Esophagus (tissue), 2 donors: ENCODE measurements around the gene OGFOD2. TPM values are rescaled to one million over a fixed set of nuclear protein-coding genes. Genes with fewer than 3 reads are reported as not detected.

Experiments
- H3K27ac ChIP-seq, 2 donors: one replicate each; pipeline ENCODE4 v1.5.1; 2013; ENCODE audit warnings: low read depth in 2 of 2, mild to moderate bottlenecking in 2 of 2, inconsistent platforms in 1 of 2, low read length in 1 of 2, moderate library complexity in 1 of 2
- H3K27me3 ChIP-seq, 2 donors: one replicate each; pipeline ENCODE4 v1.6.1; 2013; ENCODE audit warnings: low read length in 2 of 2, control low read depth in 1 of 2, mild to moderate bottlenecking in 1 of 2; ENCODE audit not compliant: insufficient read depth in 2 of 2, control insufficient read depth in 1 of 2
- H3K36me3 ChIP-seq, 2 donors: one replicate each; pipeline ENCODE4 v1.6.1; 2013; ENCODE audit warnings: low read length in 1 of 2; ENCODE audit not compliant: control insufficient read depth in 2 of 2, insufficient read depth in 2 of 2
- H3K4me1 ChIP-seq, 2 donors: one replicate each; pipeline ENCODE4 v1.6.1; 2013; ENCODE audit warnings: low read length in 1 of 2; ENCODE audit not compliant: control insufficient read depth in 2 of 2, insufficient read depth in 2 of 2
- H3K4me3 ChIP-seq, 2 donors: one replicate each; pipeline ENCODE4 v1.5.1; 2013; ENCODE audit warnings: low read length in 2 of 2, mild to moderate bottlenecking in 2 of 2, low read depth in 1 of 2, moderate library complexity in 1 of 2
- H3K9me3 ChIP-seq, 2 donors: one replicate each; pipeline ENCODE4 v1.6.1; 2013; ENCODE audit warnings: mild to moderate bottlenecking in 2 of 2, low read depth in 1 of 2, low read length in 1 of 2, moderate library complexity in 1 of 2; ENCODE audit not compliant: control insufficient read depth in 2 of 2, insufficient read depth in 1 of 2
- WGBS, 2 donors: extraction: QIAGEN DNeasy Blood & Tissue Kit; methylation state at CpG; one replicate each; pipeline ENCODE4 v1.1.7; 2013; 5-methylcytosine and 5-hydroxymethylcytosine counted together
- polyA plus RNA-seq, 2 donors: library from polyadenylated mRNA; stranded (reverse); fragments of 200-250 nt; gene quantifications; one replicate each; pipeline ENCODE4 v1.2.3, GENCODE V29; 2013
- donor health status: healthy with polysubstance abuse.
- donor health status: Bipolar disorder and iron deficiency.

Gene OGFOD2
- polyA plus RNA-seq, 2 donors: 10.8 to 11.5 TPM

DNA sequence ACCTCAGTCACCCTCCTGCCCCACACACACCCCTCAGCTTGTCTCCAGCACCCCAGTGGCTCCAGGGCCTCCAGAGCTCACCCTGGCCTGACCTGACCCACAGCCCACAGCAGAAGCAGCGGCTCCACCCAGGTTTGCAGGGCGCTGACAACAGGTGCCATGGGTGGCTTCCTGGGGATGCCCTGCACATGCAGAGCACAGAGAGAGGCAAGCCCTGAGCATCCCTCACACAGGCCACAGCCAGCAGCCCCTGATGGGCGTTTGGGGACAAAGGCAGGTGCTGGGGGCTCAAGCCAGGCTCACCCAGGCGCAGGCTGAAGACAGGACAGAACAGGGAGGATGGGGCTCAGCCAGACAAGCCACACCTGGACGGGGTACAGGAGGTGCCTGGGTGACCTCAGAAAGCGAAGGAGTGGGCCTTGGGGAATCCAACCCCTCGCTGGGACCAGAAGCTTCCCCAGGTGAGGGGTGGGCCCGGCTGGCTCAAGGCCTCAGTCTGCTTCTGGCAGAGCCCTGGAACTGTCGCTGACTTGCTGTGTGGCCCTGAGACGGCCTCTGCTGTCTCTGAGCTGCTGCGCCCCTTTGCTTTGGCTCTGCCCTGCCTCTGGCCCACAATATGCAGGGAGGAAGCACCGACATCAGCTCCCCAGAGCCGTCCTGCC, 16.0 kb downstream of the OGFOD2 start:
- H3K4me3 ChIP-seq: no peak overlapping the region
- no peaks in the 10 kb centered on the region for H3K9me3 ChIP-seq
- H3K36me3 ChIP-seq: peaks cover 0 to 39% of the 10 kb centered on the region in 2 donors
- peaks cover 3 to 6% of the 10 kb centered on the region in 2 donors for H3K4me1 ChIP-seq
- no peaks in the 10 kb centered on the region for H3K27me3 ChIP-seq
- H3K27ac ChIP-seq: no peak overlapping the region
- 90 to 92% methylated on average over 13 of the region's 13 CpGs for WGBS, 2 donors

DNA sequence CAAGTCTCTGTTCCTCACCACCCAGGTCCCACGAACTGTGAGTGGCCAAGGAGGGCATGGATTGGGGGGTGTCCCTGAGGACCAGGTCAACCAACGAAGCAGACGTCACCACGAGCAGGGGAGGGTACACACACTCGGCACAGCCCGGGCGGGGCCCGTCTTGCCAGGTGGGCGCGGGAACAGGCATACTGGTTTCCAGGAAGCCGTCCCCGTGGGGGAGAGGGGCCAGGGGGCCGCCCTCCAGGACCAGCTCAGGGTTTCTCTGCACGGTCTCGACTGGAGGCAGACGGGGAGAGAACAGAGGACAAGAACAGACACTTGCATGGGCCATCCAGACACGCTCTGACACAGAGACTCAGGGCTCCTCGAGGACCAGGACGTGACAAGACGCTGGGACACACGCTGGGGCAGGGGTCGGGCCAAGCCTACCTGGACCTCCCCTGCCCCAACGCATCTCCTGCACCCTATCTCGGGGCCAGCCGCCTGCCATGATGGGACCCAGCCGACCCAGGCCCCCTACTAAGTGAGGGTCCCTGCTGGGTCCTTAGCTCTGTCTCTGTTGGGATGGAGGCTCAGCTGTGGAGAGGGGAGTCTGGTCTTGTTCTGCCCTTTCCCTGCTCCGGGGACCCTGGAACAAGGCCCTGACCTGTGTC, 16.7 kb downstream of the OGFOD2 start:
- 79 to 82% methylated on average over 27 of the region's 27 CpGs for whole genome bisulfite sequencing, 2 donors
- H3K27me3 ChIP-seq: no peaks in the 10 kb centered on the region
- peaks cover 0 to 37% of the 10 kb centered on the region in 2 donors for H3K36me3 ChIP-seq
- no peaks in the 10 kb centered on the region for H3K9me3 ChIP-seq
- peaks cover 3 to 4% of the 10 kb centered on the region in 2 donors for H3K4me1 ChIP-seq
- no peak overlapping the region for H3K27ac ChIP-seq
- no peak overlapping the region for H3K4me3 ChIP-seq

DNA sequence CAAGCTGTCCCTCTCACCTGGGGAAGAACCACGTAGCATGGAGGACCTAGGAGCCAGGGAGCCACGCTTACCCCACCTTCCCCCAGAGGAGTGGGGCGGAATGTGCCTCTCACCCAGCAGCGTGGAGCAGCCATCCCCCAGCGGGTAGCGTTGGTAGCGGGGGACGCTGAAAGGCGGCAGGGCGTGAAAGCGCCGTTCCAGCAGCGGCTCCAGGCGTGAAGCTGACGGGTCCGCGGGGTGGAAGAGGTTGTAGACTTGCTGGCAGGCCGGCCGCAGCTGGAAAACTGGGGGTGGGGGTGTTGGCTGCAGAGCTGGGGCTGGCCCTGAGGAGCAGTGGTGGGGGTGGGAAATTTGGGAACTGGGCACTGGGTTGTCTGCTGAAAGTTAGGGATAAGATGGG, 17.3 kb downstream of the OGFOD2 start:
- H3K4me1 ChIP-seq: peaks cover 3 to 4% of the 10 kb centered on the region in 2 donors
- peaks cover 0 to 37% of the 10 kb centered on the region in 2 donors for H3K36me3 ChIP-seq
- no peaks in the 10 kb centered on the region for H3K27me3 ChIP-seq
- 76 to 80% methylated on average over 19 of the region's 19 CpGs for WGBS, 2 donors
- H3K27ac ChIP-seq: no peak overlapping the region
- H3K9me3 ChIP-seq: no peaks in the 10 kb centered on the region
- H3K4me3 ChIP-seq: no peak overlapping the region

DNA sequence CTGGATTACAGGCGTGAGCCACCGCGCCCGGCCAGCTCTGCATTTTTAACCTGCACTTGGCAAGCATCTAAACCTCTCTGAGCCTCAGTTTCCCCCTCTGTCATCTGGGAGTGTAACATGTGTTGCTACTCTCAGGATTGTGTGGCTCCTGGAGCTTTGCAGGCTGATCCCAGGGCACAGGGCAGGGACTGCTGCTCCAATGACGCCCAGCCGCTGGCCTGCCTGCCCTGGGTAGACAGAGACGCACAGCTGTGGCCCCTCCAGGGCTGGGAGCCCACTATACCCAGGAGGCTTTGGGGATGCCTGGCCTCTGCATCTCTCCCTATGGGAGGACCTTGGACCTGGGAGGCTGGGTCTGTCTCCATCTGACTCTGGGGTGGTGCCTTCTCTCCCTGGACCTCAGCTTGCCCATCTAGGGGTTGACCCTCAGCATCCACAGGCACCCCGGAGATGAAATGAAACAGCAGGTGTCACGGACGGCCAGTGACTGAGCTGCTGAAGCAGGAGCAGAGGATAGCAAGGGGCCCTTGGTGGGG, 19.2 kb downstream of the OGFOD2 start:
- 93 to 94% methylated on average over 10 of the region's 10 CpGs for WGBS, 2 donors

DNA sequence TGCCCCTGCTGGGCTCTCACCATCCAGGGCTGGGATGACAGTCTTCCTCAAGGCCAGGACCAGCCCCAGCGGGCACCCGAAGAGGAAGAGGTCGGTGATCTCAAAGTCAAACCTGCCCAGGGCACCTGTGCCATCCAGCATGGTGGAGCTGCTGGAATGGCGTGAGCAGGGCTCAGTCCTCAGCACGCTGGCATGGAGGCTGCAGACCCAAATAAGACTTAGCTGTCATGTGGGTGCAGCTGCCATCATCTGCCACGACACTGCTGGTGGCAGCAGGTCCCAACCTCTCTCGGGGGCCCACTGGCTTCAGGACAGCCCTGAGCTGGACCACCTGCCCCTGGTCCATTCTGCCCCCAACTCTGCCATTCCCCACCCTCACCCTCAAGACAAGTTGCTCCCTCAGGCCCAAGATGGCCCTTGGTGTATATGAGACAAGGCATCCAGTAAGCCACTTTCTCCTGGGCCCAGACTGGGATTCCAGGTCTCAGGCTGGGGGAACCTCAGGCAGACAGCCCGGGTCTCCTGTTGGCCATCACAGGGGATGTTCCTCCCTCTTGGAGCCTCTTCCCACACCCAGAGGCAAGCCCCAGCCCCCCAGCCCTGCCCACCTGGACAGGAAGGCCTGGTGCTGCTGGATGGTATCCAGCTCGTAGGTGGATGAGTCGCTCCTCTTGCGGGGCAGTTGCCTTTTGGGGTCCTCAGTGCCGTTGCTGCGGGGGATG, 19.9 kb downstream of the OGFOD2 start:
- H3K27me3 ChIP-seq: no peaks in the 10 kb centered on the region
- WGBS, 2 donors: 90 to 95% methylated on average over 13 of the region's 13 CpGs
- peaks cover 3 to 4% of the 10 kb centered on the region in 2 donors for H3K4me1 ChIP-seq
- no peaks in the 10 kb centered on the region for H3K9me3 ChIP-seq
- H3K27ac ChIP-seq: no peak overlapping the region
- H3K36me3 ChIP-seq: peaks cover 1 to 26% of the 10 kb centered on the region in 2 donors
- H3K4me3 ChIP-seq: no peak overlapping the region

More for the DNA sequence above, 19.2 kb downstream of the OGFOD2 start:
- Histone ChIP-seq H3K4me3 (no peak overlapping the region), H3K27me3 (no peaks in the 10 kb centered on the region), H3K9me3 (no peaks in the 10 kb centered on the region), H3K4me1 (peaks cover 3 to 4% of the 10 kb centered on the region in 2 donors), H3K36me3 (peaks cover 0 to 26% of the 10 kb centered on the region in 2 donors), H3K27ac (no peak overlapping the region)

DNA sequence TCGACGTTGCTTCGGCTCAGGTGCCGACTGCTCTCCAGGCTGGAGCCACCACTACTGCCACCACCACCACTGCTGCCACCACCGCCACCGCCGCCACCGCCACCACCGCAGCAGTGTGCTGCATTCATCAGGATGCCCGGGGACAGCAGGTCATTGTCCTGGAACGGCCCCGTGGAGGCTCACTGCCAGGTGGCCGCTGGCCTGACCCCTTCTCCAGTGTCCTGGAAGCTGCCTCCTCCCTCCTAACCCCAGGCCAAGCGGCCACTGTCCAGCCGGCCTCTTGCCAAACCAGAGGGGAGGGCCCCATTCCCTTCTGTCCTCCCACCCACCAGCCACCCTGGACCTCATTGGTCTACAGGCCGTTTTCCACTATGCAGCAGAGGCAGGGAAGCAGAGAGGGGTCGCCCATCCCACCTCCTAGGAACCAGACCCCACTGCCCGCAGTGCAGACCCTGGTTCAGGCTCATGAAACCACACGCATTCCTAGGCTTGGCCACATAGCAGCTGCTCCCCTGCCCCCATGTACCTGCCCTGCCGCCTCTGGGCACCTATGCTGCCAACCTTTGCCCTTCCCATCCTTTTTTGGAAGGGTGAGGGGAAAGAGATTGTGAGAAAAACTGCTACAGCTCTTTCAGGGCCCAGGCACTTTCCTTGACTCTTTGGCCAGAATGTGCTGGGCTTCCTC, 20.6 kb downstream of the OGFOD2 start:
- no peaks in the 10 kb centered on the region for H3K9me3 ChIP-seq
- peaks cover 3 to 4% of the 10 kb centered on the region in 2 donors for H3K4me1 ChIP-seq
- WGBS, 2 donors: 86 to 87% methylated on average over 20 of the region's 20 CpGs
- no peak overlapping the region for H3K4me3 ChIP-seq
- H3K36me3 ChIP-seq: peaks cover 5 to 29% of the 10 kb centered on the region in 2 donors
- no peak overlapping the region for H3K27ac ChIP-seq
- H3K27me3 ChIP-seq: no peaks in the 10 kb centered on the region

DNA sequence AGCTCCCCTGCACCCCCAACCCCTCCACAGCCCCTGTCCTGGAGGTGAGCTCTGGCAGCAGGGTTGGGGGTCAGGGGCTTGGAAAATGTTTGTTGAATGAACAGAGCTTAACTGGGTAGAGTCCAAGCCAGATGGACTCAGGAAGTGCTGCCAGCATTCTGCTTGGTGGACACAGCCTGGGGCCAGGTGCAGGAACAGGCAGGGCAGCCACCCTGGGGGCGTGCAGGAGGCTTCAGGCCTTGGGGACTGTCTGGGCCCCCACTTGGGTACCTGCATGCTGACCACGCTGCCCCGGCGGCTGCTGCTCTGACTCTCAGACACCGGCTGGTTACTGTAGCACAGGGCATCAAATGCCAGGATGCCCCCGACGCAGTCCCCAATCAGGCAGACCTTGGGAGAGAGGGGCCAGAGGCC, 21.2 kb downstream of the OGFOD2 start:
- peaks cover 5 to 31% of the 10 kb centered on the region in 2 donors for H3K36me3 ChIP-seq
- H3K4me1 ChIP-seq: peaks cover 3 to 4% of the 10 kb centered on the region in 2 donors
- no peaks in the 10 kb centered on the region for H3K9me3 ChIP-seq
- no peaks in the 10 kb centered on the region for H3K27me3 ChIP-seq
- H3K27ac ChIP-seq: no peak overlapping the region
- no peak overlapping the region for H3K4me3 ChIP-seq
- WGBS, 2 donors: 93 to 95% methylated on average over 7 of the region's 7 CpGs

DNA sequence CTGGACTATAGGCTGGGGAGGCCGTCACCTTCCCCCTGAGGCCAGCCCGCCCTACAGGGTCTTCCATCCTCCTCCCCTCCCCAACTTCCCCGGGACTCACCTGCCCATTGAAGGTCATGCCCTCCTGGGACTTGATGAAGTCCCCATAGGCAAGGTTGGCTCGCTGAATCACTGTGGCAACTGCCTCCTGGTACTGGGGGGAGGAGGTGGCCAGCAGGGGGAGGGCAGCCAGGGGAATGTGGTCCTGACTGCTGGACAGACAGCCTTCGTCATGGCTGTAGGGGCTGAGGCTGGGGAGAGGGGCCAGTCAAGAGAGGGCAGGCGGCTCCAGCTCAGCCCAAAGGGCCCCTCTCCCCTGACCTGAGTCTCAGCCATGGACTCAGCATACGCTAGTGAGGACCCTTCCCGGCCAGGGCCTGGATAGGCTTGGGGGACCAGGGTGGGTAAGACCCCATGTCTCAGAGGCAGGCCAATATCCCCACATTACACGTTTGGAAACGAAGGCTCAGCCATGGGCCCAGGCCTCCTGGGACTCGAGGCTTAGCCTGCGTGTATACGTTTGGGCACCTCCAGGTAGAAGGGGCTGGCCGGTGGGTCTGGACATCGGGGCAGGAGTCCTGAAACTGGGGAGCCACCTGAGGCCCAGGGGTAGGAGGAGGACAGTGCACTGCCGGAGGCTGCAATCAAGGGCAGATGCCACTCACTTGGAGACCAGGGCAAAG, 21.7 kb downstream of the OGFOD2 start:
- no peaks in the 10 kb centered on the region for H3K27me3 ChIP-seq
- H3K36me3 ChIP-seq: peaks cover 5 to 27% of the 10 kb centered on the region in 2 donors
- no peaks in the 10 kb centered on the region for H3K9me3 ChIP-seq
- no peak overlapping the region for H3K4me3 ChIP-seq
- no peak overlapping the region for H3K27ac ChIP-seq
- peaks cover 3 to 4% of the 10 kb centered on the region in 2 donors for H3K4me1 ChIP-seq
- 90 to 91% methylated on average over 15 to 16 of the region's 16 CpGs for WGBS, 2 donors
